Stimulated activated CD4-positive, alpha-beta T cell treated with anti-CD3 and anti-CD28 coated beads, Interleukin-1b, Interleukin-23, amount 100 ng/mL, for 24 hours (primary cell): ENCODE results near the gene PTH2.
A peak's percentile ranks its signal among the peaks of the same experiment; 100 is the strongest.
"Not testable (repeated sequence)": the region's sequence is repeated elsewhere in the genome, so short reads cannot be mapped to it uniquely, and the experiment has no call there.

Experiments used
- DNase-seq, 4 experiments: peaks; one replicate each; pipeline ENCODE4 v3.0.0-alpha.2; 2020; ENCODE audit warnings: low read depth in 4 of 4, low spot score in 1 of 4

PTH2 gene

GRCh38 chr19:49448432-49448786, 25.2 kb upstream of the PTH2 start:
- no peak for DNase-seq

- no peak for DNase-seq
Measured at GRCh38 chr19:49447485-49448431, 24.5 kb upstream of the PTH2 start.

- DNase-seq = no peak
Measured at GRCh38 chr19:49445997-49446396, 22.8 kb upstream of the PTH2 start.

- not testable (repeated sequence) for DNase-seq
Measured at GRCh38 chr19:49444100-49444700, 21.0 kb upstream of the PTH2 start.

- DNase-seq = peak; percentile 85 to 89 (median 88)
Measured at GRCh38 chr19:49443366-49444099, 20.3 kb upstream of the PTH2 start.

- DNase-seq = peak in 1 of 4 experiments; percentile 49
Measured at GRCh38 chr19:49442771-49443365, 19.6 kb upstream of the PTH2 start.

GRCh38 chr19:49442354-49442753, 19.1 kb upstream of the PTH2 start:
- DNase-seq = no peak

GRCh38 chr19:49441960-49442350, 18.7 kb upstream of the PTH2 start:
- DNase-seq = no peak

- no peak for DNase-seq
Measured at GRCh38 chr19:49441210-49441959, 18.1 kb upstream of the PTH2 start, which contains the start of gene SLC17A7. SLC17A7 (minus strand) TSS chr19:49441527; CDS start chr19:49441379, 148 bp downstream.

GRCh38 chr19:49440439-49441209, 17.4 kb upstream of the PTH2 start:
- DNase-seq = no peak

- DNase-seq = no peak
Measured at GRCh38 chr19:49439836-49440235, 16.6 kb upstream of the PTH2 start.

GRCh38 chr19:49438261-49438660, 15.0 kb upstream of the PTH2 start:
- no peak for DNase-seq

- DNase-seq = no peak
Measured at GRCh38 chr19:49437231-49437630, 14.0 kb upstream of the PTH2 start.

- DNase-seq = peak in 2 of 4 experiments; percentile 47 to 56
Measured at GRCh38 chr19:49436381-49437017, 13.3 kb upstream of the PTH2 start.

GRCh38 chr19:49435670-49436069, 12.4 kb upstream of the PTH2 start:
- no peak for DNase-seq

- no peak for DNase-seq
Measured at GRCh38 chr19:49434907-49435583, 11.8 kb upstream of the PTH2 start.

- no peak for DNase-seq
Measured at GRCh38 chr19:49433240-49433901, 10.1 kb upstream of the PTH2 start.
